ENCODE results near the gene ASCL2. TPM values are rescaled to one million over a fixed set of nuclear protein-coding genes. Genes with fewer than 3 reads are reported as not detected.
"Not testable (repeated sequence)": the region's sequence is repeated elsewhere in the genome, so short reads cannot be mapped to it uniquely, and the experiment has no call there.

ASCL2 gene
- total RNA-seq, 1 experiment from 2014 or later, result not detected

DNA sequence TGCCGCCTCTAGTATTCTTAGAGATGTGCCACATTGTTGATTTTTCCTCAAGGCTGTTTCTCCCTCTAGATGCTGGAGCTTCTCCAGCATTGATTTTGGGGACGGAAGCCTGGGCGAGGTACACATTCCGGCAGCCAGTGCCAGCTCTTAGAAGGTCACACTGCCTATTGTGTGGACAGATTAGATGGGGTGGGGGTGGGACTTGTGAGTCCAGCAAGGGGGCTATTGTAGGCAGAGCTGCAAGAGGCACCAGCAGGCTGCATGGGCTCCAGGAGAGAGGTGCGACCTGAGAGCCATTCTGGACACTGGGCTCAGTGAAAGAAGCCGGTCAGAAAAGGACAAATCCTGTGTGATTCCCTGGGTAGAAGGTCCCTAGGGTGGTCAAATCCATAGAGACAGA, 19.0 kb upstream of the ASCL2 start:
- H3K27me3 Mint-ChIP-seq (ENCODE audit: insufficient read depth, unreplicated experiment), result peaks cover 60% of the 10 kb centered on the region

GRCh38 chr11:2287091-2287490, 16.7 kb upstream of the ASCL2 start:
- Mint-ChIP-seq H3K4me3 (ENCODE audit: unreplicated experiment) (no peak overlapping the region), H3K36me3 (ENCODE audit: insufficient read depth, unreplicated experiment) (no peaks in the 10 kb centered on the region), H3K27me3 (ENCODE audit: insufficient read depth, unreplicated experiment) (peaks cover 82% of the 10 kb centered on the region), H3K4me1 (ENCODE audit: insufficient read depth, unreplicated experiment) (no peaks in the 10 kb centered on the region), H3K9me3 (ENCODE audit: unreplicated experiment) (no peaks in the 10 kb centered on the region), H3K27ac (ENCODE audit: low read depth, unreplicated experiment) (no peak overlapping the region)
- CTCF ChIA-PET, result interaction anchor here (0.6 kb wide), 1 partner anchor 68 kb away, joined by 3 read pairs; no protein-coding TSS in a partner anchor
- POLR2A ChIA-PET, result interaction anchor here (0.7 kb wide), 1 partner anchor 59 kb away, joined by 5 read pairs; no protein-coding TSS in a partner anchor
- BruUV-seq (replicated peaks), result no TSS peak
- no peak for TF ChIP-seq CTCF (IDR thresholded peaks at IDR 0.05; ENCODE audit: unreplicated experiment)
- intact Hi-C loops (cut with micrococcal nuclease), result no loop called here
- no peak for DNase-seq (ENCODE audit: unreplicated experiment)

More for the DNA sequence above, 19.0 kb upstream of the ASCL2 start:
- no peak for DNase-seq (ENCODE audit: unreplicated experiment)
- no peaks in the 10 kb centered on the region for H3K9me3 Mint-ChIP-seq (ENCODE audit: unreplicated experiment)
- no peaks in the 10 kb centered on the region for H3K36me3 Mint-ChIP-seq (ENCODE audit: insufficient read depth, unreplicated experiment)
- BruUV-seq (replicated peaks), result no TSS peak
- H3K27ac Mint-ChIP-seq (ENCODE audit: low read depth, unreplicated experiment), result no peak overlapping the region
- H3K4me3 Mint-ChIP-seq (ENCODE audit: unreplicated experiment), result no peak overlapping the region
- no peak for TF ChIP-seq CTCF (IDR thresholded peaks at IDR 0.05; ENCODE audit: unreplicated experiment)
- CTCF ChIA-PET, result interaction anchor here (0.6 to 0.9 kb wide), 4 partner anchors 16 to 1589 kb away, joined by 3 to 6 read pairs (median 4); no protein-coding TSS in a partner anchor
- no peaks in the 10 kb centered on the region for H3K4me1 Mint-ChIP-seq (ENCODE audit: insufficient read depth, unreplicated experiment)
- intact Hi-C loops (cut with micrococcal nuclease), result no loop called here
- POLR2A ChIA-PET, result no interaction called here

GRCh38 chr11:2286350-2286749, 16.0 kb upstream of the ASCL2 start:
- BruUV-seq (replicated peaks); H3K9me3 Mint-ChIP-seq (ENCODE audit: unreplicated experiment); H3K27ac Mint-ChIP-seq (ENCODE audit: low read depth, unreplicated experiment); H3K4me3 Mint-ChIP-seq (ENCODE audit: unreplicated experiment); H3K4me1 Mint-ChIP-seq (ENCODE audit: insufficient read depth, unreplicated experiment); CTCF ChIA-PET; POLR2A ChIA-PET; DNase-seq (ENCODE audit: unreplicated experiment); H3K36me3 Mint-ChIP-seq (ENCODE audit: insufficient read depth, unreplicated experiment); intact Hi-C loops (cut with micrococcal nuclease): not testable (repeated sequence)
- peaks cover 89% of the 10 kb centered on the region for H3K27me3 Mint-ChIP-seq (ENCODE audit: insufficient read depth, unreplicated experiment)

DNA sequence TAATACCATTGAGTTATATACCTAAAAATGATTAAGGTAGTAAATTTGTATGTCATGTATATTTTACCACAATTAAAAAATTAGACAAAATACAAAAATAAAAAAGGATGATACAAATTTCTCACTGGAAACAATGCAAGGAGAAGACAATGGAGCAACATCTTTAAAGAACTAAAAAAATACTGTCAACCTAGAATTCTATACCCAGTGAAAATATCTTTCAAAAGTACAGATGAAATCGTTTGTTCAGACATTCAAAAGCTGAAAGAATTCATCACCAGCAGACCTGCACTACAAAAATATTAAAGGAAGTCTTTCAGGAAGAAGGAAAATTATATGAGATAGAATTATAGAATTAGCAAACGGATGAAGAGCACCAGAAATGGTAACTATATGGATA, 9.8 kb upstream of the ASCL2 start:
- H3K4me1 Mint-ChIP-seq (ENCODE audit: insufficient read depth, unreplicated experiment), result no peaks in the 10 kb centered on the region
- H3K36me3 Mint-ChIP-seq (ENCODE audit: insufficient read depth, unreplicated experiment), result no peaks in the 10 kb centered on the region
- no peak overlapping the region for H3K4me3 Mint-ChIP-seq (ENCODE audit: unreplicated experiment)
- no peak for TF ChIP-seq CTCF (IDR thresholded peaks at IDR 0.05; ENCODE audit: unreplicated experiment)
- POLR2A ChIA-PET, result interaction anchor here (0.6 kb wide), 2 partner anchors 58 to 376 kb away, joined by 3 read pairs; no protein-coding TSS in a partner anchor
- peaks cover 75% of the 10 kb centered on the region for H3K27me3 Mint-ChIP-seq (ENCODE audit: insufficient read depth, unreplicated experiment)
- H3K27ac Mint-ChIP-seq (ENCODE audit: low read depth, unreplicated experiment), result no peak overlapping the region
- CTCF ChIA-PET, result no interaction called here
- no peak for DNase-seq (ENCODE audit: unreplicated experiment)
- H3K9me3 Mint-ChIP-seq (ENCODE audit: unreplicated experiment), result peaks cover 5% of the 10 kb centered on the region
- intact Hi-C loops (cut with micrococcal nuclease), result no loop called here
- BruUV-seq (replicated peaks), result no TSS peak

All from MCF 10A (cell line).